GM18507 (cell line): ENCODE results near the gene ARID3C.

Source experiments
- DNase-seq: peaks from one replicate; pipeline ENCODE4 v3.0.0; 2011; ENCODE audit warnings: low read depth; ENCODE audit not compliant: insufficient read length; ENCODE audit errors: extremely low spot score
- FAIRE-seq: peaks from 2 replicates; lab custom pipeline; 2011; peaks lifted over from hg19 to GRCh38; lab: Jason Lieb, UNC

ARID3C gene

GRCh38 chr9:34582787-34583186 lies 46.1 kb downstream of the ARID3C start:
- no peak for FAIRE-seq
- no peak for DNase-seq

GRCh38 chr9:34581318-34581717 lies 47.5 kb downstream of the ARID3C start:
- DNase-seq (no peak), FAIRE-seq (no peak)

- FAIRE-seq = no peak
These were observed 48.5 kb downstream of the ARID3C start for GRCh38 chr9:34580358-34580757.

GRCh38 chr9:34579808-34580163 lies 49.1 kb downstream of the ARID3C start:
- DNase-seq = no peak

More at GRCh38 chr9:34580358-34580757, 48.5 kb downstream of the ARID3C start:
- DNase-seq = no peak

GRCh38 chr9:34579104-34579807 lies 49.6 kb downstream of the ARID3C start:
- DNase-seq (no peak), FAIRE-seq (no peak)

More at GRCh38 chr9:34579808-34580163, 49.1 kb downstream of the ARID3C start:
- FAIRE-seq = no peak

GRCh38 chr9:34578241-34579103 lies 50.4 kb downstream of the ARID3C start:
- DNase-seq (no peak), FAIRE-seq (no peak)

GRCh38 chr9:34577400-34578240 lies 51.2 kb downstream of the ARID3C start:
- FAIRE-seq = no peak
- DNase-seq = no peak

- FAIRE-seq = no peak
- DNase-seq = no peak
These were observed 52.1 kb downstream of the ARID3C start for GRCh38 chr9:34576597-34577399.

GRCh38 chr9:34575862-34576596 lies 52.8 kb downstream of the ARID3C start:
- FAIRE-seq = no peak
- DNase-seq = no peak

GRCh38 chr9:34575241-34575640 lies 53.6 kb downstream of the ARID3C start:
- no peak for FAIRE-seq
- DNase-seq = no peak

GRCh38 chr9:34574571-34574970 lies 54.3 kb downstream of the ARID3C start:
- FAIRE-seq (no peak), DNase-seq (no peak)

GRCh38 chr9:34573599-34574325 lies 55.1 kb downstream of the ARID3C start:
- no peak for DNase-seq
- FAIRE-seq = no peak

- DNase-seq (no peak), FAIRE-seq (no peak)
These were observed 56.2 kb downstream of the ARID3C start for GRCh38 chr9:34572628-34573027.

- no peak for FAIRE-seq
- no peak for DNase-seq
These were observed 56.8 kb downstream of the ARID3C start for GRCh38 chr9:34572092-34572491.

- FAIRE-seq (no peak), DNase-seq (no peak)
These were observed 57.4 kb downstream of the ARID3C start for GRCh38 chr9:34571481-34571810.
